Measurements from ENCODE around the gene SHISA7. TPM values are rescaled to one million over a fixed set of nuclear protein-coding genes. Genes with fewer than 3 reads are reported as not detected.
A peak's percentile ranks its signal among the peaks of the same experiment; 100 is the strongest.

SHISA7 gene
- polyA plus RNA-seq, 3 donors, result 0.01 TPM; not detected in 2

DNA sequence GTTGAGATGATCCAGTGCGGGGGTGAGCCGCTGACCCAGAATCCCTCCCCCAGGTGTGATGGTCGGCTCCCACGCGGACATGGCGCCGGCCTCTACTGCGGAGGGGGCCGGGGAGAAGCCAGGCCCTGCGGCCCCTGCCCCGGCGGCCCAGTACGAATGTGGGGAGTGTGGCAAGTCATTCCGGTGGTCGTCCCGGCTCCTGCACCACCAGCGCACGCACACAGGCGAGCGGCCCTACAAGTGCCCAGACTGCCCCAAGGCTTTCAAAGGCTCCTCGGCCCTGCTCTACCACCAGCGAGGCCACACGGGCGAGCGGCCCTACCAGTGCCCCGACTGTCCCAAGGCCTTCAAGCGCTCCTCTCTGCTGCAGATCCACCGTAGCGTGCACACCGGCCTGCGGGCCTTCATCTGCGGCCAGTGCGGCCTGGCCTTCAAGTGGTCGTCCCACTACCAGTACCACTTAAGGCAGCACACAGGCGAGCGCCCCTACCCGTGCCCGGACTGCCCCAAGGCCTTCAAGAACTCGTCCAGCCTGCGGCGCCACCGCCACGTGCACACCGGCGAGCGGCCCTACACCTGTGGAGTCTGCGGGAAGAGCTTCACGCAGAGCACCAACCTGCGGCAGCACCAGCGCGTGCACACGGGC lies 38.2 kb upstream of the SHISA7 start:
- Histone ChIP-seq H3K36me3 (replicated peaks in 1 of 2; ENCODE audit: control insufficient read depth in 1 of 2, insufficient read depth in 2 of 2, low read length in 2 of 2) (peaks cover 16 to 25% of the 10 kb centered on the region in 2 donors), H3K27ac (ENCODE audit: low read depth in 1 of 2, low read length in 2 of 2) (no peak overlapping the region), H4K20me1 (ENCODE audit: insufficient read depth, low read length) (peaks cover 47% of the 10 kb centered on the region), H3K79me2 (ENCODE audit: insufficient read depth, low read length) (peaks cover 23% of the 10 kb centered on the region), H3K4me3 (replicated peaks in 1 of 3; ENCODE audit: low read depth in 2 of 3, low read length in 3 of 3) (no peak overlapping the region), H3K4me1 (ENCODE audit: control insufficient read depth in 1 of 2, insufficient read depth in 2 of 2, low read length in 2 of 2) (peaks cover 23 to 32% of the 10 kb centered on the region in 2 donors), H3K9me3 (replicated peaks in 1 of 2; ENCODE audit: control insufficient read depth in 1 of 2, insufficient read depth in 1 of 2, low read length in 2 of 2) (no peaks in the 10 kb centered on the region), H3K4me2 (replicated peaks; ENCODE audit: extremely low read depth, low read length, poor library complexity, severe bottlenecking) (no peak overlapping the region), H3K9ac (ENCODE audit: insufficient read depth, low read length, poor library complexity, severe bottlenecking) (no peak overlapping the region), H2AFZ (ENCODE audit: insufficient read depth, low read depth, low read length, poor library complexity, severe bottlenecking) (no peak overlapping the region), H3K27me3 (ENCODE audit: control insufficient read depth in 2 of 2, insufficient read depth in 2 of 2, low read length in 2 of 2) (no peaks in the 10 kb centered on the region)
- H3K4me1 Mint-ChIP-seq, result peaks cover 34% of the 10 kb centered on the region
- peaks cover 19 to 24% of the 10 kb centered on the region in 2 donors for H3K36me3 Mint-ChIP-seq
- peaks cover 2 to 20% (median 7%) of the 10 kb centered on the region in 3 donors for H3K27me3 Mint-ChIP-seq (ENCODE audit: low read depth in 3 of 3)
- intact Hi-C loops (cut with micrococcal nuclease), result no loop called here
- no peak overlapping the region for H3K4me3 Mint-ChIP-seq
- no peak for DNase-seq
- H3K27ac Mint-ChIP-seq, result peak overlapping the region in 1 of 7 donors; percentile 48
- TF ChIP-seq, protein P1, sequence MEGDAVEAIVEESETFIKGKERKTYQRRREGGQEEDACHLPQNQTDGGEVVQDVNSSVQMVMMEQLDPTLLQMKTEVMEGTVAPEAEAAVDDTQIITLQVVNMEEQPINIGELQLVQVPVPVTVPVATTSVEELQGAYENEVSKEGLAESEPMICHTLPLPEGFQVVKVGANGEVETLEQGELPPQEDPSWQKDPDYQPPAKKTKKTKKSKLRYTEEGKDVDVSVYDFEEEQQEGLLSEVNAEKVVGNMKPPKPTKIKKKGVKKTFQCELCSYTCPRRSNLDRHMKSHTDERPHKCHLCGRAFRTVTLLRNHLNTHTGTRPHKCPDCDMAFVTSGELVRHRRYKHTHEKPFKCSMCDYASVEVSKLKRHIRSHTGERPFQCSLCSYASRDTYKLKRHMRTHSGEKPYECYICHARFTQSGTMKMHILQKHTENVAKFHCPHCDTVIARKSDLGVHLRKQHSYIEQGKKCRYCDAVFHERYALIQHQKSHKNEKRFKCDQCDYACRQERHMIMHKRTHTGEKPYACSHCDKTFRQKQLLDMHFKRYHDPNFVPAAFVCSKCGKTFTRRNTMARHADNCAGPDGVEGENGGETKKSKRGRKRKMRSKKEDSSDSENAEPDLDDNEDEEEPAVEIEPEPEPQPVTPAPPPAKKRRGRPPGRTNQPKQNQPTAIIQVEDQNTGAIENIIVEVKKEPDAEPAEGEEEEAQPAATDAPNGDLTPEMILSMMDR (IDR thresholded peaks at IDR 0.05), result no peak
- WGBS (ENCODE audit: insufficient coverage), result 98% methylated on average over 42 of the region's 52 CpGs
- peaks cover 0 to 2% (median 0%) of the 10 kb centered on the region in 7 donors for H3K9me3 Mint-ChIP-seq

DNA sequence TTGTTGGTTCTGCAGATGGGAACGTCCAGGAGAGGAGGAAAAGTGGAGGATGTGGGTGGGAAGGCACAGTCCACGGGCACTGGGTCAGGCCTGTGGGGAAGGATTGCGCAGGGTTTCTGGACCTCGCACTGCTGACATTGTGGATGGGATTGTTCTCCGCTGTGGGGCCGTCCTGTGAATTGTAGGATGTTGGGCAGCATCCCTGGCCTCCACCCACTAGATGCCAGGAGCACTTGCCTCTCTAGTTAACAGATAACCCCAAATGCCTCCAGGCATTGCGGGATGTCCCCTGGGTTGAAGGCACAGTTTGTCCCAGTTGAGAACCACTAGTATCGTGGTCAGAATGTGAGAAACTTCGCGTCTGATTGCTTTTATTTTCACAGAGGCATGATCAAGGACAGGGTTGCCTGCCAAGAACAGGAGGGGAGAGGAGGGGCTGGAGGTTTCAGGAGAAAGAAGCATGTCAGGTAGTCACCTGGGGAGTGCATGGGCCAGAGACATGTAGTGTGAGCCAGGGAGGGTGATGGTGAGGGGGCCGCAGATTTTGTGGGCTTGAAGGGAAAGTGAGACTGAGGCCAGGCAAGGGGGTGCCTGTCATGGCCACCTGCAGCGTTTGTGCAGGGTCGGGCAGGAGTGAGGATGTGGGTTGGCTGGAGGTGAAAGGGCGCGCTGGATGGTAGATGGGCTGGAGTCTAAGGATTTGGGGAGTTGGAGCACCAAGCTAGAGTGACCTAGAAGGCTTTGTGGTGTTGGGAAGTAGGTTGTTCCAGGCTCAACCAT lies 36.5 kb upstream of the SHISA7 start:
- peaks cover 39% of the 10 kb centered on the region for H3K4me1 Mint-ChIP-seq
- peaks cover 0 to 2% (median 0%) of the 10 kb centered on the region in 7 donors for H3K9me3 Mint-ChIP-seq
- no peak overlapping the region for H3K27ac ChIP-seq (ENCODE audit: low read depth in 1 of 2, low read length in 2 of 2)
- H3K4me3 ChIP-seq (replicated peaks in 1 of 3; ENCODE audit: low read depth in 2 of 3, low read length in 3 of 3), result no peak overlapping the region
- H3K4me2 ChIP-seq (replicated peaks; ENCODE audit: extremely low read depth, low read length, poor library complexity, severe bottlenecking), result no peak overlapping the region
- H3K27me3 Mint-ChIP-seq (ENCODE audit: low read depth in 3 of 3), result peaks cover 0 to 6% (median 2%) of the 10 kb centered on the region in 3 donors
- peaks cover 47% of the 10 kb centered on the region for H4K20me1 ChIP-seq (ENCODE audit: insufficient read depth, low read length)
- DNase-seq, result no peak
- 86% methylated on average over 12 of the region's 15 CpGs for WGBS (ENCODE audit: insufficient coverage)
- TF ChIP-seq, protein P1 (IDR thresholded peaks at IDR 0.05), result no peak
- no peak overlapping the region for H3K9ac ChIP-seq (ENCODE audit: insufficient read depth, low read length, poor library complexity, severe bottlenecking)
- peak overlapping the region in 2 of 7 donors; percentile 39 to 52 for H3K27ac Mint-ChIP-seq
- H3K36me3 Mint-ChIP-seq, result peaks cover 19 to 24% of the 10 kb centered on the region in 2 donors
- H3K4me1 ChIP-seq (ENCODE audit: control insufficient read depth in 1 of 2, insufficient read depth in 2 of 2, low read length in 2 of 2), result peaks cover 23 to 31% of the 10 kb centered on the region in 2 donors
- H3K9me3 ChIP-seq (replicated peaks in 1 of 2; ENCODE audit: control insufficient read depth in 1 of 2, insufficient read depth in 1 of 2, low read length in 2 of 2), result no peaks in the 10 kb centered on the region
- H3K27me3 ChIP-seq (ENCODE audit: control insufficient read depth in 2 of 2, insufficient read depth in 2 of 2, low read length in 2 of 2), result no peaks in the 10 kb centered on the region
- intact Hi-C loops (cut with micrococcal nuclease), result no loop called here
- no peak overlapping the region for H2AFZ ChIP-seq (ENCODE audit: insufficient read depth, low read depth, low read length, poor library complexity, severe bottlenecking)
- H3K79me2 ChIP-seq (ENCODE audit: insufficient read depth, low read length), result peaks cover 23% of the 10 kb centered on the region
- peak overlapping the region in 1 of 2 donors; percentile 56 for H3K4me3 Mint-ChIP-seq
- H3K36me3 ChIP-seq (replicated peaks in 1 of 2; ENCODE audit: control insufficient read depth in 1 of 2, insufficient read depth in 2 of 2, low read length in 2 of 2), result peaks cover 16 to 25% of the 10 kb centered on the region in 2 donors

Measured in CD14-positive monocyte (primary cell).